H1 (cell line): ENCODE results near the gene AAK1. TPM values are rescaled to one million over a fixed set of nuclear protein-coding genes. Genes with fewer than 3 reads are reported as not detected.

Experiments
- BACH1 ChIP-seq: IDR thresholded peaks from 2 replicates; pipeline ENCODE4 v1.6.1; 2012; ENCODE audit warnings: low read length, improper control_type of control experiment
- SIN3A ChIP-seq, 2 experiments: IDR thresholded peaks in 1 of 2; conservative IDR thresholded peaks in 1 of 2; 2 replicates each; pipeline ENCODE4 v1.6.1; 2011 to 2012; ENCODE audit warnings: low read length in 2 of 2, improper control_type of control experiment in 1 of 2, low read depth in 1 of 2, mild to moderate bottlenecking in 1 of 2
- polyA plus RNA-seq, 7 experiments: library from polyadenylated mRNA; depleted of rRNA in 3 of 7; stranded (reverse) in 5 of 7; unstranded in 2 of 7; fragments of >200 nt in 5 of 7; fragments of 200-250 nt in 2 of 7; gene quantifications; 1 replicate in 5 of 7; 2 replicates in 1 of 7; 4 replicates in 1 of 7; pipeline versions ENCODE4 v1.2.1 to v1.2.3, GENCODE V29; 2011 to 2013; ENCODE audit warnings: missing spikeins in 2 of 7, mixed read lengths in 2 of 7
- total RNA-seq: library from RNA; stranded (reverse); fragmentation: NEBNext Ultra II Directional; extraction: Animal tissue kit (Norgen Biotek cat#: 25700); gene quantifications from 2 replicates; pipeline ENCODE4 v1.2.1, GENCODE V29; 2021
- TF ChIP-seq, protein P1 (sequence below): fragments of 300-600 bp; sonication (generic); IDR thresholded peaks from 2 replicates; pipeline ENCODE4 v1.7.1; 2012; ENCODE audit warnings: low read length, moderate library complexity, mild to moderate bottlenecking, inconsistent platforms; ENCODE audit not compliant: insufficient replicate concordance

The AAK1 gene
- total and polyA plus RNA-seq, 2 of the 8 experiments (the other 6 are each of a cell fraction or from before 2014, with no cell fraction given) = 10.0 to 40.5 TPM

DNA sequence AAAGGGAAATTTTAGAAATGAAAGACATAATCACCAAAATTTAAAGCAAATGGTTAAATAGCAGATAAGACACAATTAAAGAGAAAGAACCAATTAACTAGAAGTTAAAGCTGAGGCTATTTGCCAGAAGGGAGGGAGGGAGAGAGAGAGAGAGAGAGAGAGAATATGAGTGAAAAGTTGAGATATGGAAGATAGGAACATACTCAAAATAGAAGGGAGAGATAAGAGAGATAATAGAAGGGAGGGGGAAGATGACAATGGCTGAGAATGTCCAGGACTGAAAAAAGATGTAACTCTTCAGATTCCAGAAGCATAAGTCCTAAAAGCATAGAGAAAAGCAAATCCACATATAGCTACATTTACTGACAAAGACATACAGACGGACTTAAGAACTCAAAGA lies 17.1 kb upstream of the AAK1 start (continued):
- TF ChIP-seq, protein P1, sequence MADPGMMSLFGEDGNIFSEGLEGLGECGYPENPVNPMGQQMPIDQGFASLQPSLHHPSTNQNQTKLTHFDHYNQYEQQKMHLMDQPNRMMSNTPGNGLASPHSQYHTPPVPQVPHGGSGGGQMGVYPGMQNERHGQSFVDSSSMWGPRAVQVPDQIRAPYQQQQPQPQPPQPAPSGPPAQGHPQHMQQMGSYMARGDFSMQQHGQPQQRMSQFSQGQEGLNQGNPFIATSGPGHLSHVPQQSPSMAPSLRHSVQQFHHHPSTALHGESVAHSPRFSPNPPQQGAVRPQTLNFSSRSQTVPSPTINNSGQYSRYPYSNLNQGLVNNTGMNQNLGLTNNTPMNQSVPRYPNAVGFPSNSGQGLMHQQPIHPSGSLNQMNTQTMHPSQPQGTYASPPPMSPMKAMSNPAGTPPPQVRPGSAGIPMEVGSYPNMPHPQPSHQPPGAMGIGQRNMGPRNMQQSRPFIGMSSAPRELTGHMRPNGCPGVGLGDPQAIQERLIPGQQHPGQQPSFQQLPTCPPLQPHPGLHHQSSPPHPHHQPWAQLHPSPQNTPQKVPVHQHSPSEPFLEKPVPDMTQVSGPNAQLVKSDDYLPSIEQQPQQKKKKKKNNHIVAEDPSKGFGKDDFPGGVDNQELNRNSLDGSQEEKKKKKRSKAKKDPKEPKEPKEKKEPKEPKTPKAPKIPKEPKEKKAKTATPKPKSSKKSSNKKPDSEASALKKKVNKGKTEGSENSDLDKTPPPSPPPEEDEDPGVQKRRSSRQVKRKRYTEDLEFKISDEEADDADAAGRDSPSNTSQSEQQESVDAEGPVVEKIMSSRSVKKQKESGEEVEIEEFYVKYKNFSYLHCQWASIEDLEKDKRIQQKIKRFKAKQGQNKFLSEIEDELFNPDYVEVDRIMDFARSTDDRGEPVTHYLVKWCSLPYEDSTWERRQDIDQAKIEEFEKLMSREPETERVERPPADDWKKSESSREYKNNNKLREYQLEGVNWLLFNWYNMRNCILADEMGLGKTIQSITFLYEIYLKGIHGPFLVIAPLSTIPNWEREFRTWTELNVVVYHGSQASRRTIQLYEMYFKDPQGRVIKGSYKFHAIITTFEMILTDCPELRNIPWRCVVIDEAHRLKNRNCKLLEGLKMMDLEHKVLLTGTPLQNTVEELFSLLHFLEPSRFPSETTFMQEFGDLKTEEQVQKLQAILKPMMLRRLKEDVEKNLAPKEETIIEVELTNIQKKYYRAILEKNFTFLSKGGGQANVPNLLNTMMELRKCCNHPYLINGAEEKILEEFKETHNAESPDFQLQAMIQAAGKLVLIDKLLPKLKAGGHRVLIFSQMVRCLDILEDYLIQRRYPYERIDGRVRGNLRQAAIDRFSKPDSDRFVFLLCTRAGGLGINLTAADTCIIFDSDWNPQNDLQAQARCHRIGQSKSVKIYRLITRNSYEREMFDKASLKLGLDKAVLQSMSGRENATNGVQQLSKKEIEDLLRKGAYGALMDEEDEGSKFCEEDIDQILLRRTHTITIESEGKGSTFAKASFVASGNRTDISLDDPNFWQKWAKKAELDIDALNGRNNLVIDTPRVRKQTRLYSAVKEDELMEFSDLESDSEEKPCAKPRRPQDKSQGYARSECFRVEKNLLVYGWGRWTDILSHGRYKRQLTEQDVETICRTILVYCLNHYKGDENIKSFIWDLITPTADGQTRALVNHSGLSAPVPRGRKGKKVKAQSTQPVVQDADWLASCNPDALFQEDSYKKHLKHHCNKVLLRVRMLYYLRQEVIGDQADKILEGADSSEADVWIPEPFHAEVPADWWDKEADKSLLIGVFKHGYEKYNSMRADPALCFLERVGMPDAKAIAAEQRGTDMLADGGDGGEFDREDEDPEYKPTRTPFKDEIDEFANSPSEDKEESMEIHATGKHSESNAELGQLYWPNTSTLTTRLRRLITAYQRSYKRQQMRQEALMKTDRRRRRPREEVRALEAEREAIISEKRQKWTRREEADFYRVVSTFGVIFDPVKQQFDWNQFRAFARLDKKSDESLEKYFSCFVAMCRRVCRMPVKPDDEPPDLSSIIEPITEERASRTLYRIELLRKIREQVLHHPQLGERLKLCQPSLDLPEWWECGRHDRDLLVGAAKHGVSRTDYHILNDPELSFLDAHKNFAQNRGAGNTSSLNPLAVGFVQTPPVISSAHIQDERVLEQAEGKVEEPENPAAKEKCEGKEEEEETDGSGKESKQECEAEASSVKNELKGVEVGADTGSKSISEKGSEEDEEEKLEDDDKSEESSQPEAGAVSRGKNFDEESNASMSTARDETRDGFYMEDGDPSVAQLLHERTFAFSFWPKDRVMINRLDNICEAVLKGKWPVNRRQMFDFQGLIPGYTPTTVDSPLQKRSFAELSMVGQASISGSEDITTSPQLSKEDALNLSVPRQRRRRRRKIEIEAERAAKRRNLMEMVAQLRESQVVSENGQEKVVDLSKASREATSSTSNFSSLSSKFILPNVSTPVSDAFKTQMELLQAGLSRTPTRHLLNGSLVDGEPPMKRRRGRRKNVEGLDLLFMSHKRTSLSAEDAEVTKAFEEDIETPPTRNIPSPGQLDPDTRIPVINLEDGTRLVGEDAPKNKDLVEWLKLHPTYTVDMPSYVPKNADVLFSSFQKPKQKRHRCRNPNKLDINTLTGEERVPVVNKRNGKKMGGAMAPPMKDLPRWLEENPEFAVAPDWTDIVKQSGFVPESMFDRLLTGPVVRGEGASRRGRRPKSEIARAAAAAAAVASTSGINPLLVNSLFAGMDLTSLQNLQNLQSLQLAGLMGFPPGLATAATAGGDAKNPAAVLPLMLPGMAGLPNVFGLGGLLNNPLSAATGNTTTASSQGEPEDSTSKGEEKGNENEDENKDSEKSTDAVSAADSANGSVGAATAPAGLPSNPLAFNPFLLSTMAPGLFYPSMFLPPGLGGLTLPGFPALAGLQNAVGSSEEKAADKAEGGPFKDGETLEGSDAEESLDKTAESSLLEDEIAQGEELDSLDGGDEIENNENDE = no peak
- TF ChIP-seq BACH1 = no peak
- no peak for TF ChIP-seq SIN3A (conservative IDR thresholded peaks at IDR 0.05 in 1 of 2, IDR thresholded peaks at IDR 0.05 in 1 of 2; ENCODE audit: low read depth in 1 of 2, low read length in 2 of 2)
